Naive thymus-derived CD4-positive, alpha-beta T cell (primary cell): ENCODE results near the gene PSMB10. TPM values are rescaled to one million over a fixed set of nuclear protein-coding genes. Genes with fewer than 3 reads are reported as not detected.
A peak's percentile ranks its signal among the peaks of the same experiment; 100 is the strongest.

Source experiments
- ATAC-seq: fragments of 150-1000 bp; cut with Tn5 transposase; 2 replicates; pipeline ENCODE4 v1.10.0; 2021; ENCODE audit warnings: mild to moderate bottlenecking, moderate library complexity
- CTCF ChIA-PET: fragments of 350-600 bp; sonication (Branson Sonifier 250); formaldehyde crosslinking; loops from one replicate; lab custom pipeline; 2021; ENCODE audit warnings: antibody characterized with exemption; lab: Charles Lee
- POLR2A ChIA-PET: fragments of 350-600 bp; sonication (Branson Sonifier 250); formaldehyde crosslinking; loops from one replicate; lab custom pipeline; 2021; ENCODE audit warnings: antibody characterized with exemption, inconsistent platforms; lab: Charles Lee
- DNase-seq, 9 donors: peaks; one replicate each; pipeline versions ENCODE4 v3.0.0 to v3.0.0-alpha.2; 2020 to 2022; ENCODE audit warnings: mixed read lengths in 1 of 9
- H3K27ac ChIP-seq: one replicate; pipeline ENCODE4 v1.7.0; 2013; ENCODE audit warnings: mild to moderate bottlenecking, low read depth, low read length, moderate library complexity
- H3K27me3 ChIP-seq, 2 donors: one replicate each; pipeline ENCODE4 v1.7.0; 2013; ENCODE audit warnings: low read length in 2 of 2, mild to moderate bottlenecking in 2 of 2, moderate library complexity in 2 of 2; ENCODE audit not compliant: control insufficient read depth in 2 of 2, insufficient read depth in 2 of 2
- H3K36me3 ChIP-seq, 3 experiments: 1 replicate in 2 of 3; 2 replicates in 1 of 3; pipeline ENCODE4 v1.7.0; 2013; ENCODE audit warnings: low read length in 3 of 3, mild to moderate bottlenecking in 3 of 3, moderate library complexity in 1 of 3; ENCODE audit not compliant: insufficient read depth in 3 of 3, control insufficient read depth in 2 of 3
- H3K4me1 ChIP-seq, 2 donors: one replicate each; pipeline ENCODE4 v1.7.0; 2013; ENCODE audit warnings: low read length in 2 of 2, mild to moderate bottlenecking in 2 of 2, moderate library complexity in 1 of 2; ENCODE audit not compliant: control insufficient read depth in 2 of 2, insufficient read depth in 2 of 2
- H3K4me3 ChIP-seq: 2 replicates; pipeline ENCODE4 v1.7.0; 2013; ENCODE audit warnings: mild to moderate bottlenecking, low read length
- H3K9me3 ChIP-seq, 3 experiments: 1 replicate in 2 of 3; 2 replicates in 1 of 3; pipeline ENCODE4 v1.7.0; 2013; ENCODE audit warnings: low read length in 3 of 3; ENCODE audit not compliant: control insufficient read depth in 2 of 3
- H3K27ac Mint-ChIP-seq, 9 donors: one replicate each; pipeline ENCODE4 v1.8.0; 2020 to 2022; ENCODE audit warnings: mixed read lengths in 9 of 9, mild to moderate bottlenecking in 8 of 9, moderate library complexity in 5 of 9, inconsistent platforms in 2 of 9
- H3K27me3 Mint-ChIP-seq, 5 donors: one replicate each; pipeline ENCODE4 v1.8.0; 2021 to 2022; ENCODE audit warnings: mixed read lengths in 5 of 5, mild to moderate bottlenecking in 1 of 5
- H3K36me3 Mint-ChIP-seq, 5 donors: one replicate each; pipeline ENCODE4 v1.8.0; 2020 to 2022; ENCODE audit warnings: mixed read lengths in 5 of 5, mild to moderate bottlenecking in 3 of 5, inconsistent platforms in 1 of 5
- H3K4me1 Mint-ChIP-seq, 7 donors: one replicate each; pipeline ENCODE4 v1.8.0; 2020 to 2022; ENCODE audit warnings: mixed read lengths in 7 of 7, mild to moderate bottlenecking in 3 of 7, inconsistent platforms in 1 of 7
- H3K4me3 Mint-ChIP-seq, 10 donors: one replicate each; pipeline ENCODE4 v1.8.0; 2020 to 2022; ENCODE audit warnings: mild to moderate bottlenecking in 10 of 10, mixed read lengths in 10 of 10, moderate library complexity in 6 of 10, inconsistent platforms in 2 of 10
- H3K9me3 Mint-ChIP-seq, 11 donors: one replicate each; pipeline ENCODE4 v1.8.0; 2020 to 2022; ENCODE audit warnings: mixed read lengths in 11 of 11, mild to moderate bottlenecking in 4 of 11, inconsistent platforms in 1 of 11, moderate library complexity in 1 of 11
- intact Hi-C, 2 donors: fragments of 100-400 bp; cut with micrococcal nuclease; formaldehyde crosslinking; loops; one replicate each; pipeline ENCODE4 v1.15.1; 2023
- polyA plus RNA-seq, 2 donors: library from polyadenylated mRNA; unstranded; fragments of 300-500 nt; fragmentation: Illumina TruSeq; gene quantifications; one replicate each; pipeline ENCODE4 v1.2.3, GENCODE V29; 2021
- total RNA-seq, 6 experiments: library from RNA in 5 of 6; stranded (reverse) in 5 of 6; gene quantifications; 1 replicate in 5 of 6; 2 replicates in 1 of 6; pipeline ENCODE4 v1.2.3 and lab custom pipeline; 2021 to 2026

Gene PSMB10
- total and polyA plus RNA-seq, 7 experiments from 2014 or later, result 101 to 542 (median 144) TPM

DNA sequence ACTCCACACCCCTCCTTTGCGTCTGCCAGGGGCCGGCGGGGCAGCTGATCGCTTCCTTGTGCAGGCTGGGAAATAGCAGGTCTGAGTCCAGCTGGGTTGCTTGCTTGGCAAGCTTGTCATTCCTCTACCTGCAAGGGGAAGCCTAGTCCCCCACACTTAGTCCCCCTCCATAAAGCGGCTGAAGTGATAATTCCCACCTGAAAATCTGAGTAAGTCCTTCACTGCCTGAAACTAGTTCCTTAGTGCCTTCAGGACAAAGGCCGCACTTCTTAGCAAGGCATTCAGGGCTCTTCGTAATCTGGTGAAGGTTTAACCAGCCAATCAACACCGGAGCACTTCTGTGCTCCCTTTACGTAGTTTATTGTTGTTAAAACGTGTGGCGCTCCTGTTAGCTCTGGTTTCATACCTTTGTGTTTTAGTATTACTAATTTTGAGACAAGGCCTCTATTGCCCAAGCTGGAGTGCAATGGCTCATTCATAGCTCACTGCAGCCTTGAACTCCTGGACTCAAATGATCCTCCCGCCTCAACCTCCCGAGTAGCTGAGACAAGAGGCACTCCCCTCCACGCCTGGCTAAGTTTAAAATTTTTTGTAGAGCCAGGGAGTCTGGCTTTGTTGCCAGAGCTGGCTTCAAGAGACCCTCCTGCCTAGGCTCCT, 42.8 kb downstream of the PSMB10 start:
- DNase-seq (peak in 1 of 9 donors; percentile 14), ATAC-seq (no peak)
- Histone ChIP-seq H3K4me1 (peaks cover 12 to 15% of the 10 kb centered on the region in 2 donors), H3K4me3 (peak overlapping the region; percentile 89), H3K27ac (peak overlapping the region; percentile 94), H3K36me3 (peaks cover 0 to 4% (median 0%) of the 10 kb centered on the region in 3 experiments), H3K9me3 (no peaks in the 10 kb centered on the region), H3K27me3 (no peaks in the 10 kb centered on the region)
- CTCF ChIA-PET, result interaction anchor here (3.0 kb wide), 1 partner anchor 10 kb away, joined by 9 read pairs; no protein-coding TSS in a partner anchor
- Mint-ChIP-seq H3K4me3 (peak overlapping the region; percentile 86 to 97 (median 94)), H3K9me3 (no peaks in the 10 kb centered on the region), H3K27me3 (no peaks in the 10 kb centered on the region), H3K36me3 (peaks cover 0 to 4% (median 0%) of the 10 kb centered on the region in 5 donors), H3K27ac (peak overlapping the region; percentile 74 to 98 (median 97)), H3K4me1 (peaks cover 22 to 55% (median 37%) of the 10 kb centered on the region in 7 donors)
- intact Hi-C loops, result loop anchor here (1.0 to 10.0 kb wide), 18 partner anchors 21 to 554 kb away; partner anchors contain the start of genes ACD (in 2 of the 2), CTCF (in 2 of the 2), PARD6A (in 2 of the 2) and RANBP10 (in 2 of the 2)
- POLR2A ChIA-PET, result interaction anchor here (0.8 to 2.7 kb wide), 7 partner anchors 12 to 88 kb away, joined by 3 to 25 read pairs (median 5); partner anchors contain the start of genes EDC4, PSMB10, RANBP10 and TSNAXIP1

DNA sequence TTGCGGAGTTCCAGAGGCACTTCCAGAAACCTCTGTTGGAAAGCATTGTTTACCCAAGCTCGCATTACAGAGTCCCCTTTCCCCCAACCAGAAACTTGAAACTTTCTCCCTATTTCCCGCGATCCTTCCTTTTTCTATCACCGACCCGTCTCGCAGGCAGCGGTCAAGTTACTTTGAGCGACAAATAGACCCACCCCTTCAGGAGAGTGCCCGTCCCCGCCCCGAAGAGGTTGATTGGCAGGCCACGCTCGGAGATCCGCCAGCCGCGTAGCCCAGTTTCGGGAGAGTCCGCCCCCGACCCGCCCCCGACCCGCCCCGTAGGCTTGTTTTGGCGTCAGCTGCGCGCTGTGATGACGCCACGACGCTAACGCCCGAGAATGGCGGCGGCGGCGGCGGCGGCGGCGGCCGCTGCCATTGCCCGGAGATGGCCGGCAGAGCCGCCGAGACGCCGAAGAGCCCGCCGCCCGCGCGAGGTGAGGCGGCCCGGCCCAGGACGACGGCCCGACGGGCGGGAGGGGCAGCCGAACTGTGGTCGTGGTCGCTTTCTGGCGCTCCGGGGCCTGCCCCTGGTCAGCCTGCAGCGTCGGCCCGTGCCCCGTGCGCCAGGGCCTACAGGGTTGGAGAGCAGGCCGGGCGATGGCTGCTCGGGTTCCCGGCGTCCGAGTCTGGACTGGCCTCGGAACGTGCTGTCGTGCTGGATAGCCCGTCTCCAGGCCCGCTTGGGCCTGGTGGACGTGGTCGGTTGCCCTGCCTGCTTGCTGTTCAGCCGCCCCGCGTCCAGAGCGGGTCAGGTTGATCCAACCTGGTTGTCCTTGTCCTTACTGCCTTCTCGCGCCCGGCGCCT, 43.5 kb downstream of the PSMB10 start, which contains the start of gene PSKH1:
TSS of gene PSKH1 (plus strand) at position 356 of the 844 bp plus-strand sequence. CDS start 15,496 bp downstream, outside the sequence.
- ATAC-seq, result peak; percentile 99

DNA sequence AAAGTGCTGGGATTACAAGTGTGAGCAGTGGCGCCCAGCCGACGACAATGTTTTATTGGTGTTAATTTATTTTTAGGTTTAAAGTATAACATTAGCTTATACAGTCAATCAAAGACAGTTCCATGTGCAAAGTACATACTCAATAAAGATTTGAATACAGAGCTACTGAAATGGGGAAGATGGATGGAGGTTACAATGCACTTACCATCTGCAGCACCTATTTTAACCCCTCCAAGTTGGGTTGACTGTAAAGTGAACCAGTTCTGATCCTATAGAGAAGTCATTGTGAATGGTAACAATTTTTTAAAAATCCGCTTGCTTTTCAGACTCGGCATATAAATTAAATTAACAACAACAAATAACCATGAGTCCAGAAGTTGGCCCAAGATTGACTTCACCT, 44.3 kb downstream of the PSMB10 start:
- H3K4me1 ChIP-seq, result peaks cover 12 to 15% of the 10 kb centered on the region in 2 donors
- no peaks in the 10 kb centered on the region for H3K27me3 ChIP-seq
- H3K4me3 Mint-ChIP-seq, result peak overlapping the region; percentile 86 to 97 (median 94)
- no peak for ATAC-seq
- H3K4me1 Mint-ChIP-seq, result peaks cover 20 to 45% (median 32%) of the 10 kb centered on the region in 7 donors
- DNase-seq, result no peak
- H3K36me3 Mint-ChIP-seq, result peaks cover 0 to 4% (median 0%) of the 10 kb centered on the region in 5 donors
- no peaks in the 10 kb centered on the region for H3K27me3 Mint-ChIP-seq
- H3K27ac Mint-ChIP-seq, result peak overlapping the region; percentile 77 to 98 (median 91)
- ChIA-PET POLR2A (interaction anchor here (0.6 to 2.7 kb wide), 11 partner anchors 10 to 353 kb away, joined by 3 to 25 read pairs (median 4); partner anchors contain the start of genes EDC4, PLA2G15, PSMB10 and RANBP10), CTCF (interaction anchor here (1.4 to 3.0 kb wide), 2 partner anchors 9 to 10 kb away, joined by 3 to 9 read pairs; no protein-coding TSS in a partner anchor)
- H3K36me3 ChIP-seq, result peaks cover 0 to 4% (median 0%) of the 10 kb centered on the region in 3 experiments
- intact Hi-C loops, result loop anchor here (2.0 to 10.0 kb wide), 7 partner anchors 50 to 418 kb away; partner anchors contain the start of genes ACD (in 1 of the 2), ATP6V0D1 (in 1 of the 2), C16orf86 (in 1 of the 2) and DPEP3 (in 1 of the 2)
- no peaks in the 10 kb centered on the region for H3K9me3 Mint-ChIP-seq
- H3K9me3 ChIP-seq, result no peaks in the 10 kb centered on the region
- peak overlapping the region; percentile 94 for H3K27ac ChIP-seq
- peak overlapping the region; percentile 54 for H3K4me3 ChIP-seq

More for the DNA sequence above, 43.5 kb downstream of the PSMB10 start, which contains the start of gene PSKH1:
- peak within 1 kb of the TSS; percentile 94 for H3K27ac ChIP-seq
- POLR2A ChIA-PET, result interaction anchor here (0.6 to 2.7 kb wide), 16 partner anchors 11 to 352 kb away, joined by 3 to 25 read pairs (median 4); partner anchors contain the start of genes EDC4, PLA2G15, PSMB10 and RANBP10
- intact Hi-C loops, result loop anchor here (1.0 to 10.0 kb wide), 18 partner anchors 20 to 555 kb away; partner anchors contain the start of genes ACD (in 2 of the 2), CTCF (in 2 of the 2), PARD6A (in 2 of the 2) and RANBP10 (in 2 of the 2)
- H3K27ac Mint-ChIP-seq, result peak within 1 kb of the TSS; percentile 85 to 98 (median 97)
- peak within 1 kb of the TSS; percentile 86 to 97 (median 94) for H3K4me3 Mint-ChIP-seq
- H3K36me3 Mint-ChIP-seq, result peaks cover 0 to 4% (median 0%) of the 10 kb centered on the region in 5 donors
- H3K4me1 Mint-ChIP-seq, result peaks cover 22 to 48% (median 35%) of the 10 kb centered on the region in 7 donors
- H3K27me3 ChIP-seq, result no peaks in the 10 kb centered on the region
- peaks cover 0 to 4% (median 0%) of the 10 kb centered on the region in 3 experiments for H3K36me3 ChIP-seq
- H3K9me3 ChIP-seq, result no peaks in the 10 kb centered on the region
- no peaks in the 10 kb centered on the region for H3K9me3 Mint-ChIP-seq
- peak within 1 kb of the TSS; percentile 89 for H3K4me3 ChIP-seq
- H3K27me3 Mint-ChIP-seq, result no peaks in the 10 kb centered on the region
- CTCF ChIA-PET, result interaction anchor here (3.0 kb wide), 1 partner anchor 9 kb away, joined by 9 read pairs; no protein-coding TSS in a partner anchor
- peak; percentile 77 to 92 (median 84) for DNase-seq
- H3K4me1 ChIP-seq, result peaks cover 12 to 15% of the 10 kb centered on the region in 2 donors

DNA sequence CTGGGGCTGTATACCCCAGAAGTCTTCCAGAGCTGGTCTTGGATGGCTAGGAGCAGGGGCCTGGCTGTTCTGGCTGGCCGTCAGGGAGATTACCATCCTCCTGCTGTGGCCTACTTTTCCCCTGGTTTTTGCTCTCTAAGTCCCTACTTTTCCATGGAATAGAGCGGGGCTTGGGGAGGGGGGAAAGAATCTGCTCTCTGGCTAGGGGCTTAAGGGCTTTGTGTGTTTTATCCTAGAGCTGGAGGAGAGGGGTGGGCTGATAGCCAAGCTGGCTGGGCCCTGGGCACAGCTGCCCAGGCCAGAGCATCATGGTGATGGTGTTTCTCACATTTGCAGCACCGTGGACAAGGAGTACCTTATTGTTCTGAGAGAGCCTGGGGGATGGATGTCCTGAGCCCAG, 48.3 kb downstream of the PSMB10 start:
- H3K27ac Mint-ChIP-seq, result peak overlapping the region in 1 of 9 donors; percentile 70
- Histone ChIP-seq H3K27me3 (no peaks in the 10 kb centered on the region), H3K4me3 (no peak overlapping the region), H3K9me3 (no peaks in the 10 kb centered on the region), H3K36me3 (peaks cover 0 to 39% (median 10%) of the 10 kb centered on the region in 3 experiments), H3K4me1 (no peaks in the 10 kb centered on the region), H3K27ac (no peak overlapping the region)
- intact Hi-C loops, result no loop called here
- H3K27me3 Mint-ChIP-seq, result no peaks in the 10 kb centered on the region
- H3K36me3 Mint-ChIP-seq, result peaks cover 0 to 13% (median 4%) of the 10 kb centered on the region in 5 donors
- H3K4me3 Mint-ChIP-seq, result no peak overlapping the region
- ChIA-PET CTCF (interaction anchor here (0.6 to 1.6 kb wide), 4 partner anchors 9 to 177 kb away, joined by 3 to 4 read pairs (median 4); no protein-coding TSS in a partner anchor), POLR2A (interaction anchor here (1.0 to 1.8 kb wide), 2 partner anchors 10 to 15 kb away, joined by 4 read pairs; partner anchors contain the start of gene EDC4)
- DNase-seq (no peak), ATAC-seq (no peak)
- peaks cover 0 to 2% (median 0%) of the 10 kb centered on the region in 11 donors for H3K9me3 Mint-ChIP-seq
- peaks cover 4 to 11% (median 9%) of the 10 kb centered on the region in 7 donors for H3K4me1 Mint-ChIP-seq

DNA sequence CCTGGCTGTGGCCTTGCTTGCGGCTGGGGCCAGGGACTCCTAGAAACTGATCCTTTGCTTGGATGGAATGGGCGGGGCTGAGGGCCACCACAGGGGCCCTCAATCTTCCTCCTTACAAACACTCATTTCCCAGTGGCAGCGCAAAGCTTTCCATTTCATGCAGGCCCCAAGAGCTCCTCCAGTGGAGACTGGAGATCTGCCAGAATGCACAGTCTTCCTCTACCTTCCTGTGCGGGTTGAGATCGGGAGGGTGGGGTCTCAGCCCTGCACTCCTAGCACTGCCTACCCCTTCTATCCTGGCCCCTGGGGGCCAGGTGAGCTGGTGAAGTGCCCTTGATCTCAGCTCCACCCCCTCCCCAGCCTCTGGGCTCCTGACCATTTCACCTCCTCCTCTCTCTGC, 50.3 kb downstream of the PSMB10 start:
- Mint-ChIP-seq H3K4me3 (no peak overlapping the region), H3K27ac (peak overlapping the region in 2 of 9 donors; percentile 49 to 63), H3K9me3 (peaks cover 0 to 2% (median 0%) of the 10 kb centered on the region in 11 donors), H3K4me1 (peaks cover 0 to 6% (median 0%) of the 10 kb centered on the region in 7 donors), H3K36me3 (peaks cover 0 to 23% (median 8%) of the 10 kb centered on the region in 5 donors), H3K27me3 (no peaks in the 10 kb centered on the region)
- Histone ChIP-seq H3K27ac (no peak overlapping the region), H3K36me3 (peaks cover 0 to 57% (median 18%) of the 10 kb centered on the region in 3 experiments), H3K9me3 (no peaks in the 10 kb centered on the region), H3K4me3 (no peak overlapping the region), H3K4me1 (no peaks in the 10 kb centered on the region), H3K27me3 (no peaks in the 10 kb centered on the region)
- POLR2A ChIA-PET, result interaction anchor here (1.0 to 1.3 kb wide), 2 partner anchors 12 to 155 kb away, joined by 3 to 6 read pairs; no protein-coding TSS in a partner anchor
- DNase-seq (no peak), ATAC-seq (no peak)
- intact Hi-C loops, result no loop called here
- CTCF ChIA-PET, result interaction anchor here (0.6 to 0.7 kb wide), 2 partner anchors 15 to 344 kb away, joined by 3 to 4 read pairs; no protein-coding TSS in a partner anchor
